ENCODE measurements around the gene TACSTD2. TPM values are rescaled to one million over a fixed set of nuclear protein-coding genes. Genes with fewer than 3 reads are reported as not detected.

The TACSTD2 gene
- polyA plus RNA-seq, 3 donors = 3.2 TPM; not detected in 2

GRCh38 chr1:58548371-58548770, 28.7 kb downstream of the TACSTD2 start:
- Histone ChIP-seq H4K20me1 (ENCODE audit: insufficient read depth, low read length) (no peaks in the 10 kb centered on the region), H3K27me3 (ENCODE audit: control insufficient read depth in 2 of 2, insufficient read depth in 2 of 2, low read length in 2 of 2) (no peaks in the 10 kb centered on the region), H3K4me1 (ENCODE audit: control insufficient read depth in 1 of 2, insufficient read depth in 2 of 2, low read length in 2 of 2) (peaks cover 10 to 32% of the 10 kb centered on the region in 2 donors), H3K4me2 (replicated peaks; ENCODE audit: extremely low read depth, low read length, poor library complexity, severe bottlenecking) (no peak overlapping the region), H2AFZ (ENCODE audit: insufficient read depth, low read depth, low read length, poor library complexity, severe bottlenecking) (peak overlapping the region; percentile 39), H3K36me3 (replicated peaks in 1 of 2; ENCODE audit: control insufficient read depth in 1 of 2, insufficient read depth in 2 of 2, low read length in 2 of 2) (no peaks in the 10 kb centered on the region), H3K27ac (ENCODE audit: low read depth in 1 of 2, low read length in 2 of 2) (peak overlapping the region in 1 of 2 donors; percentile 37), H3K9ac (ENCODE audit: insufficient read depth, low read length, poor library complexity, severe bottlenecking) (no peak overlapping the region), H3K4me3 (replicated peaks in 1 of 3; ENCODE audit: low read depth in 2 of 3, low read length in 3 of 3) (no peak overlapping the region), H3K9me3 (replicated peaks in 1 of 2; ENCODE audit: control insufficient read depth in 1 of 2, insufficient read depth in 1 of 2, low read length in 2 of 2) (no peaks in the 10 kb centered on the region), H3K79me2 (ENCODE audit: insufficient read depth, low read length) (peaks cover 19% of the 10 kb centered on the region)
- Mint-ChIP-seq H3K9me3 (no peaks in the 10 kb centered on the region), H3K27me3 (ENCODE audit: low read depth in 3 of 3) (peaks cover 0 to 1% (median 0%) of the 10 kb centered on the region in 3 donors), H3K4me3 (no peak overlapping the region), H3K4me1 (peaks cover 22% of the 10 kb centered on the region), H3K36me3 (peaks cover 0 to 2% of the 10 kb centered on the region in 2 donors), H3K27ac (no peak overlapping the region)
- WGBS (ENCODE audit: insufficient coverage) = 0% methylated on average over 1 of the region's 2 CpGs
- peak in 2 of 3 donors; percentile 8 to 12 for DNase-seq
- TF ChIP-seq CTCF (IDR thresholded peaks at IDR 0.05) = no peak
- intact Hi-C loops (cut with micrococcal nuclease) = no loop called here

GRCh38 chr1:58546520-58547308, 30.3 kb downstream of the TACSTD2 start, which contains the start of gene OMA1:
TSS of gene OMA1 (minus strand) at chr1:58546726. CDS start at chr1:58539294, 7,432 bp downstream.
- H3K27ac Mint-ChIP-seq = peak within 1 kb of the TSS; percentile 96 to 98 (median 98)
- Histone ChIP-seq H3K9me3 (replicated peaks in 1 of 2; ENCODE audit: control insufficient read depth in 1 of 2, insufficient read depth in 1 of 2, low read length in 2 of 2) (no peaks in the 10 kb centered on the region), H4K20me1 (ENCODE audit: insufficient read depth, low read length) (no peaks in the 10 kb centered on the region), H2AFZ (ENCODE audit: insufficient read depth, low read depth, low read length, poor library complexity, severe bottlenecking) (peak within 1 kb of the TSS; percentile 84), H3K4me1 (ENCODE audit: control insufficient read depth in 1 of 2, insufficient read depth in 2 of 2, low read length in 2 of 2) (peaks cover 10 to 32% of the 10 kb centered on the region in 2 donors), H3K4me3 (replicated peaks in 1 of 3; ENCODE audit: low read depth in 2 of 3, low read length in 3 of 3) (peak within 1 kb of the TSS; percentile 56 to 83 (median 75)), H3K27me3 (ENCODE audit: control insufficient read depth in 2 of 2, insufficient read depth in 2 of 2, low read length in 2 of 2) (no peaks in the 10 kb centered on the region), H3K9ac (ENCODE audit: insufficient read depth, low read length, poor library complexity, severe bottlenecking) (peak within 1 kb of the TSS; percentile 97), H3K36me3 (replicated peaks in 1 of 2; ENCODE audit: control insufficient read depth in 1 of 2, insufficient read depth in 2 of 2, low read length in 2 of 2) (no peaks in the 10 kb centered on the region), H3K4me2 (replicated peaks; ENCODE audit: extremely low read depth, low read length, poor library complexity, severe bottlenecking) (peak within 1 kb of the TSS; percentile 91), H3K27ac (ENCODE audit: low read depth in 1 of 2, low read length in 2 of 2) (peak within 1 kb of the TSS; percentile 96 to 97), H3K79me2 (ENCODE audit: insufficient read depth, low read length) (peaks cover 19% of the 10 kb centered on the region)
- peaks cover 0 to 2% of the 10 kb centered on the region in 2 donors for H3K36me3 Mint-ChIP-seq
- peak within 1 kb of the TSS; percentile 88 to 92 for H3K4me3 Mint-ChIP-seq
- peak; percentile 89 for TF ChIP-seq CTCF (IDR thresholded peaks at IDR 0.05)
- no peaks in the 10 kb centered on the region for H3K27me3 Mint-ChIP-seq (ENCODE audit: low read depth in 3 of 3)
- DNase-seq = peak; percentile 98 to 99 (median 99)
- peaks cover 22% of the 10 kb centered on the region for H3K4me1 Mint-ChIP-seq
- H3K9me3 Mint-ChIP-seq = no peaks in the 10 kb centered on the region
- under 1% methylated on average over 42 of the region's 46 CpGs for WGBS (ENCODE audit: insufficient coverage)
- intact Hi-C loops (cut with micrococcal nuclease) = loop anchor here (1.0 to 2.0 kb wide), 2 partner anchors 30 kb away; no protein-coding TSS in a partner anchor

Data from CD14-positive monocyte (primary cell).